Lower lobe of right lung (tissue), 2 donors: ENCODE measurements around the gene AGMAT. TPM values are rescaled to one million over a fixed set of nuclear protein-coding genes. Genes with fewer than 3 reads are reported as not detected.

Source experiments
- ATAC-seq, 2 donors: fragments of 200-7000 bp; cut with Tn5 transposase; one replicate each; pipeline ENCODE4 v1.9.1; 2020 to 2022; ENCODE audit warnings: mild to moderate bottlenecking in 2 of 2, moderate library complexity in 2 of 2
- DNase-seq: peaks from one replicate; pipeline ENCODE4 v3.0.0-alpha.2; 2020
- H3K27ac ChIP-seq: fragments of 200-600 bp; one replicate; pipeline ENCODE4 v1.8.0; 2022
- H3K27me3 ChIP-seq: fragments of 200-600 bp; one replicate; pipeline ENCODE4 v1.8.0; 2022; ENCODE audit warnings: low read depth
- H3K36me3 ChIP-seq: fragments of 200-600 bp; one replicate; pipeline ENCODE4 v1.8.0; 2022; ENCODE audit warnings: mild to moderate bottlenecking
- H3K4me1 ChIP-seq: fragments of 200-600 bp; one replicate; pipeline ENCODE4 v1.8.0; 2022
- H3K4me3 ChIP-seq: fragments of 200-600 bp; one replicate; pipeline ENCODE4 v1.8.0; 2022; ENCODE audit warnings: mild to moderate bottlenecking
- H3K9me3 ChIP-seq: fragments of 200-600 bp; one replicate; pipeline ENCODE4 v1.8.0; 2022
- CTCF ChIP-seq: fragments of 200-600 bp; IDR thresholded peaks from one replicate; pipeline ENCODE4 v1.8.0; 2022; ENCODE audit warnings: antibody characterized with exemption, mild to moderate bottlenecking
- intact Hi-C: fragments of 100-400 bp; cut with DNase I; formaldehyde crosslinking; loops from one replicate; pipeline ENCODE4 v1.11.0; 2022
- total RNA-seq: library from RNA; stranded (reverse); fragmentation: NEBNext Ultra II Directional; extraction: Animal tissue kit (Norgen Biotek cat#: 25700); gene quantifications from one replicate; pipeline ENCODE4 v1.2.1, GENCODE V29; 2021
- donor health status: DM: no; HTN: yes; CAD: no; lungs with severe emphysema.

The AGMAT gene
- total RNA-seq, 1 donor from 2014 or later: not detected

GRCh38 chr1:15526490-15527339 lies 58.1 kb downstream of the AGMAT start, which contains the start of gene DNAJC16:
TSS of gene DNAJC16 (plus strand) at chr1:15526848. CDS start at chr1:15529106, 2,258 bp downstream.
- ATAC-seq (peak; percentile 75), DNase-seq (peak; percentile 99)
- peaks cover 13% of the 10 kb centered on the region for H3K36me3 ChIP-seq
- H3K9me3 ChIP-seq: no peaks in the 10 kb centered on the region
- TF ChIP-seq CTCF: peak; percentile 42
- intact Hi-C loops: no loop called here
- peak within 1 kb of the TSS; percentile 90 for H3K27ac ChIP-seq
- H3K27me3 ChIP-seq: no peaks in the 10 kb centered on the region
- peak within 1 kb of the TSS; percentile 83 for H3K4me3 ChIP-seq
- peaks cover 37% of the 10 kb centered on the region for H3K4me1 ChIP-seq

GRCh38 chr1:15526021-15526489 lies 58.8 kb downstream of the AGMAT start:
- no peak for DNase-seq
- peak overlapping the region; percentile 90 for H3K27ac ChIP-seq
- H3K4me1 ChIP-seq: peaks cover 37% of the 10 kb centered on the region

GRCh38 chr1:15525050-15526020 lies 59.5 kb downstream of the AGMAT start:
- peak; percentile 99 for DNase-seq

More at GRCh38 chr1:15526021-15526489, 58.8 kb downstream of the AGMAT start:
- ATAC-seq: no peak
- no peaks in the 10 kb centered on the region for H3K9me3 ChIP-seq
- H3K36me3 ChIP-seq: peaks cover 10% of the 10 kb centered on the region
- peak overlapping the region; percentile 83 for H3K4me3 ChIP-seq
- H3K27me3 ChIP-seq: no peaks in the 10 kb centered on the region
- TF ChIP-seq CTCF: no peak
- intact Hi-C loops: no loop called here

GRCh38 chr1:15524283-15525049 lies 60.4 kb downstream of the AGMAT start:
- peak; percentile 76 to 86 for ATAC-seq
- intact Hi-C loops: no loop called here
- H3K27ac ChIP-seq: peak overlapping the region; percentile 94
- DNase-seq: peak; percentile 100
- no peaks in the 10 kb centered on the region for H3K27me3 ChIP-seq
- no peaks in the 10 kb centered on the region for H3K36me3 ChIP-seq
- TF ChIP-seq CTCF: no peak
- no peaks in the 10 kb centered on the region for H3K9me3 ChIP-seq
- H3K4me3 ChIP-seq: peak overlapping the region; percentile 83
- peaks cover 37% of the 10 kb centered on the region for H3K4me1 ChIP-seq

More at GRCh38 chr1:15525050-15526020, 59.5 kb downstream of the AGMAT start:
- peak overlapping the region; percentile 83 for H3K4me3 ChIP-seq
- peak overlapping the region; percentile 90 for H3K27ac ChIP-seq
- no peaks in the 10 kb centered on the region for H3K9me3 ChIP-seq
- peak; percentile 2 to 80 for ATAC-seq
- TF ChIP-seq CTCF: no peak
- intact Hi-C loops: no loop called here
- H3K4me1 ChIP-seq: peaks cover 37% of the 10 kb centered on the region
- H3K27me3 ChIP-seq: no peaks in the 10 kb centered on the region
- peaks cover 2% of the 10 kb centered on the region for H3K36me3 ChIP-seq

- H3K36me3 ChIP-seq: no peaks in the 10 kb centered on the region
- intact Hi-C loops: no loop called here
- DNase-seq: no peak
- no peaks in the 10 kb centered on the region for H3K9me3 ChIP-seq
- H3K27ac ChIP-seq: peak within 1 kb of the TSS; percentile 94
- TF ChIP-seq CTCF: no peak
- peak within 1 kb of the TSS; percentile 83 for H3K4me3 ChIP-seq
- peaks cover 37% of the 10 kb centered on the region for H3K4me1 ChIP-seq
- ATAC-seq: no peak
- no peaks in the 10 kb centered on the region for H3K27me3 ChIP-seq
These were observed 60.9 kb downstream of the AGMAT start, which contains the start of gene CASP9 for GRCh38 chr1:15524021-15524282. TSS of gene CASP9 (minus strand) at chr1:15524215. CDS start at chr1:15524200, 15 bp downstream.
